ENCODE measurements around the gene SMOC1.

Gene SMOC1

GRCh38 chr14:69922198-69922597, 43.0 kb downstream of the SMOC1 start:
- Histone ChIP-seq H3K36me3 (ENCODE audit: control insufficient read depth, insufficient read depth, low read length) (no peaks in the 10 kb centered on the region), H3K4me1 (ENCODE audit: control insufficient read depth, insufficient read depth, low read length, poor library complexity, severe bottlenecking) (no peaks in the 10 kb centered on the region), H3K27ac (ENCODE audit: low read depth, low read length, severe bottlenecking) (no peak overlapping the region), H3K4me3 (ENCODE audit: extremely low read depth, insufficient read depth, low read length, poor library complexity, severe bottlenecking) (no peak overlapping the region), H3K9me3 (ENCODE audit: control insufficient read depth, low read length) (no peaks in the 10 kb centered on the region)
- WGBS, 2 experiments (ENCODE audit: insufficient coverage in 2 of 2): 89 to 94% methylated on average over 6 of the region's 6 CpGs

GRCh38 chr14:69924201-69924600, 45.0 kb downstream of the SMOC1 start:
- 90 to 100% methylated on average over 1 to 4 of the region's 5 CpGs for WGBS, 2 experiments (ENCODE audit: insufficient coverage in 2 of 2)
- H3K9me3 ChIP-seq (ENCODE audit: control insufficient read depth, low read length): no peaks in the 10 kb centered on the region
- no peak overlapping the region for H3K4me3 ChIP-seq (ENCODE audit: extremely low read depth, insufficient read depth, low read length, poor library complexity, severe bottlenecking)
- H3K27ac ChIP-seq (ENCODE audit: low read depth, low read length, severe bottlenecking): no peak overlapping the region
- no peaks in the 10 kb centered on the region for H3K4me1 ChIP-seq (ENCODE audit: control insufficient read depth, insufficient read depth, low read length, poor library complexity, severe bottlenecking)
- no peaks in the 10 kb centered on the region for H3K36me3 ChIP-seq (ENCODE audit: control insufficient read depth, insufficient read depth, low read length)

GRCh38 chr14:69928111-69928523, 48.9 kb downstream of the SMOC1 start:
- Histone ChIP-seq H3K4me1 (ENCODE audit: control insufficient read depth, insufficient read depth, low read length, poor library complexity, severe bottlenecking) (no peaks in the 10 kb centered on the region), H3K27ac (ENCODE audit: low read depth, low read length, severe bottlenecking) (no peak overlapping the region), H3K36me3 (ENCODE audit: control insufficient read depth, insufficient read depth, low read length) (no peaks in the 10 kb centered on the region), H3K9me3 (ENCODE audit: control insufficient read depth, low read length) (no peaks in the 10 kb centered on the region), H3K4me3 (ENCODE audit: extremely low read depth, insufficient read depth, low read length, poor library complexity, severe bottlenecking) (no peak overlapping the region)
- 85 to 91% methylated on average over 5 to 6 of the region's 6 CpGs for WGBS, 2 experiments (ENCODE audit: insufficient coverage in 2 of 2)

GRCh38 chr14:69930780-69931379, 51.7 kb downstream of the SMOC1 start:
- no peak overlapping the region for H3K4me3 ChIP-seq (ENCODE audit: extremely low read depth, insufficient read depth, low read length, poor library complexity, severe bottlenecking)

GRCh38 chr14:69931960-69932359, 52.7 kb downstream of the SMOC1 start:
- Histone ChIP-seq H3K27ac (ENCODE audit: low read depth, low read length, severe bottlenecking) (no peak overlapping the region), H3K36me3 (ENCODE audit: control insufficient read depth, insufficient read depth, low read length) (no peaks in the 10 kb centered on the region), H3K9me3 (ENCODE audit: control insufficient read depth, low read length) (no peaks in the 10 kb centered on the region), H3K4me1 (ENCODE audit: control insufficient read depth, insufficient read depth, low read length, poor library complexity, severe bottlenecking) (no peaks in the 10 kb centered on the region), H3K4me3 (ENCODE audit: extremely low read depth, insufficient read depth, low read length, poor library complexity, severe bottlenecking) (no peak overlapping the region)
- WGBS, 2 experiments (ENCODE audit: insufficient coverage in 2 of 2): 80% methylated on average over 1 to 8 of the region's 12 CpGs

More at GRCh38 chr14:69930780-69931379, 51.7 kb downstream of the SMOC1 start:
- WGBS, 2 experiments (ENCODE audit: insufficient coverage in 2 of 2): 81 to 91% methylated on average over 11 of the region's 11 CpGs
- H3K36me3 ChIP-seq (ENCODE audit: control insufficient read depth, insufficient read depth, low read length): no peaks in the 10 kb centered on the region
- H3K9me3 ChIP-seq (ENCODE audit: control insufficient read depth, low read length): no peaks in the 10 kb centered on the region
- H3K27ac ChIP-seq (ENCODE audit: low read depth, low read length, severe bottlenecking): no peak overlapping the region
- H3K4me1 ChIP-seq (ENCODE audit: control insufficient read depth, insufficient read depth, low read length, poor library complexity, severe bottlenecking): no peaks in the 10 kb centered on the region

GRCh38 chr14:69932391-69932790, 53.2 kb downstream of the SMOC1 start:
- Histone ChIP-seq H3K4me3 (ENCODE audit: extremely low read depth, insufficient read depth, low read length, poor library complexity, severe bottlenecking) (no peak overlapping the region), H3K27ac (ENCODE audit: low read depth, low read length, severe bottlenecking) (no peak overlapping the region), H3K9me3 (ENCODE audit: control insufficient read depth, low read length) (no peaks in the 10 kb centered on the region), H3K4me1 (ENCODE audit: control insufficient read depth, insufficient read depth, low read length, poor library complexity, severe bottlenecking) (no peaks in the 10 kb centered on the region), H3K36me3 (ENCODE audit: control insufficient read depth, insufficient read depth, low read length) (no peaks in the 10 kb centered on the region)
- WGBS, 2 experiments (ENCODE audit: insufficient coverage in 2 of 2): 68 to 72% methylated on average over 5 to 8 of the region's 10 CpGs

GRCh38 chr14:69933623-69934275, 54.5 kb downstream of the SMOC1 start:
- no peaks in the 10 kb centered on the region for H3K36me3 ChIP-seq (ENCODE audit: control insufficient read depth, insufficient read depth, low read length)
- peaks cover 3% of the 10 kb centered on the region for H3K4me1 ChIP-seq (ENCODE audit: control insufficient read depth, insufficient read depth, low read length, poor library complexity, severe bottlenecking)

GRCh38 chr14:69937367-69938081, 58.3 kb downstream of the SMOC1 start:
- Histone ChIP-seq H3K9me3 (ENCODE audit: control insufficient read depth, low read length) (no peaks in the 10 kb centered on the region), H3K27ac (ENCODE audit: low read depth, low read length, severe bottlenecking) (peak overlapping the region; percentile 71), H3K4me3 (ENCODE audit: extremely low read depth, insufficient read depth, low read length, poor library complexity, severe bottlenecking) (no peak overlapping the region), H3K4me1 (ENCODE audit: control insufficient read depth, insufficient read depth, low read length, poor library complexity, severe bottlenecking) (peaks cover 3% of the 10 kb centered on the region), H3K36me3 (ENCODE audit: control insufficient read depth, insufficient read depth, low read length) (no peaks in the 10 kb centered on the region)
- WGBS, 2 experiments (ENCODE audit: insufficient coverage in 2 of 2): 74 to 84% methylated on average over 10 to 11 of the region's 12 CpGs

More at GRCh38 chr14:69933623-69934275, 54.5 kb downstream of the SMOC1 start:
- WGBS, 2 experiments (ENCODE audit: insufficient coverage in 2 of 2): 92 to 93% methylated on average over 6 of the region's 9 CpGs
- Histone ChIP-seq H3K27ac (ENCODE audit: low read depth, low read length, severe bottlenecking) (no peak overlapping the region), H3K9me3 (ENCODE audit: control insufficient read depth, low read length) (no peaks in the 10 kb centered on the region), H3K4me3 (ENCODE audit: extremely low read depth, insufficient read depth, low read length, poor library complexity, severe bottlenecking) (no peak overlapping the region)

GRCh38 chr14:69938751-69939150, 59.5 kb downstream of the SMOC1 start:
- no peak overlapping the region for H3K4me3 ChIP-seq (ENCODE audit: extremely low read depth, insufficient read depth, low read length, poor library complexity, severe bottlenecking)
- H3K27ac ChIP-seq (ENCODE audit: low read depth, low read length, severe bottlenecking): no peak overlapping the region
- H3K4me1 ChIP-seq (ENCODE audit: control insufficient read depth, insufficient read depth, low read length, poor library complexity, severe bottlenecking): peaks cover 3% of the 10 kb centered on the region
- 91 to 93% methylated on average over 4 of the region's 6 CpGs for WGBS, 2 experiments (ENCODE audit: insufficient coverage in 2 of 2)
- H3K9me3 ChIP-seq (ENCODE audit: control insufficient read depth, low read length): no peaks in the 10 kb centered on the region
- no peaks in the 10 kb centered on the region for H3K36me3 ChIP-seq (ENCODE audit: control insufficient read depth, insufficient read depth, low read length)

- Histone ChIP-seq H3K9me3 (ENCODE audit: control insufficient read depth, low read length) (peaks cover 8% of the 10 kb centered on the region), H3K4me3 (ENCODE audit: extremely low read depth, insufficient read depth, low read length, poor library complexity, severe bottlenecking) (no peak overlapping the region), H3K36me3 (ENCODE audit: control insufficient read depth, insufficient read depth, low read length) (no peaks in the 10 kb centered on the region), H3K27ac (ENCODE audit: low read depth, low read length, severe bottlenecking) (no peak overlapping the region), H3K4me1 (ENCODE audit: control insufficient read depth, insufficient read depth, low read length, poor library complexity, severe bottlenecking) (peaks cover 3% of the 10 kb centered on the region)
- 43 to 100% methylated on average over 1 of the region's 4 CpGs for WGBS, 2 experiments (ENCODE audit: insufficient coverage in 2 of 2)
These were observed 62.8 kb downstream of the SMOC1 start for GRCh38 chr14:69941768-69942742.

Measured in mesodermal cell (in vitro differentiated cells).